Nephron (organoid): ENCODE results near the gene LRRC51.

Experiments used
- H3K27ac Mint-ChIP-seq, 3 experiments: 2 replicates each; pipeline ENCODE4 v1.8.0; 2020; ENCODE audit warnings: mixed read lengths in 3 of 3, mild to moderate bottlenecking in 2 of 3, moderate library complexity in 1 of 3
- H3K27me3 Mint-ChIP-seq: 2 replicates; pipeline ENCODE4 v1.8.0; 2021; ENCODE audit warnings: low read depth, mild to moderate bottlenecking, moderate library complexity, mixed read lengths
- H3K36me3 Mint-ChIP-seq: 2 replicates; pipeline ENCODE4 v1.8.0; 2020; ENCODE audit warnings: low read depth, mixed read lengths
- H3K4me1 Mint-ChIP-seq: 2 replicates; pipeline ENCODE4 v1.8.0; 2020; ENCODE audit warnings: mixed read lengths
- H3K4me3 Mint-ChIP-seq, 3 experiments: 2 replicates each; pipeline ENCODE4 v1.8.0; 2020; ENCODE audit warnings: mild to moderate bottlenecking in 3 of 3, mixed read lengths in 3 of 3, moderate library complexity in 2 of 3
- H3K9me3 Mint-ChIP-seq: 2 replicates; pipeline ENCODE4 v1.8.0; 2020; ENCODE audit warnings: mixed read lengths
- TF ChIP-seq, protein P1 (sequence below), 3 experiments: fragments of 200-600 bp; sonication (generic); IDR thresholded peaks; one replicate each; pipeline ENCODE4 v1.5.0; 2021; ENCODE audit warnings: antibody characterized with exemption in 3 of 3; ENCODE audit not compliant: unreplicated experiment in 3 of 3

LRRC51 gene

DNA sequence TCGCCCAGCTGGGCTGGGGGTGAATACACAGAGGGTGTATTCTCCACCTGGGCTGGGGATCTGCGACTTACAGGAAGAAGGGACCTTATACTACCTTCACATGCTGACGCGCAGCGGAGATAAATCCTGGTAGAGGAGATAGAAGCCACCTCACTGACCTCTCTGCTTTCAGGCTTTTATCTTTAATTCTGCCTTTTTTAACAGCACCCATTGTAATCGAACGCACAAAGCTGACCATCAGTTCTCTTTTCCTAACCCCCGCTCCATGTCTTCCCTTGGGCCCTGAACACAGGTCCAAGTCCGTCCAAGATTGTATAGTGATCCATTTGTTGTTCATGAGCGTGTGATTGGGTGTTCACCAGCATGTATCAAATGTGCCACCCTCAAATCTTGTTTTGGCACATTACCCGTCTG, 23.1 kb downstream of the LRRC51 start:
- Mint-ChIP-seq H3K27me3 (no peaks in the 10 kb centered on the region), H3K9me3 (no peaks in the 10 kb centered on the region), H3K36me3 (peaks cover 12% of the 10 kb centered on the region), H3K27ac (peak overlapping the region; percentile 99 to 100 (median 99)), H3K4me1 (peaks cover 36% of the 10 kb centered on the region), H3K4me3 (peak overlapping the region; percentile 88 to 95 (median 95))
- TF ChIP-seq, protein P1, sequence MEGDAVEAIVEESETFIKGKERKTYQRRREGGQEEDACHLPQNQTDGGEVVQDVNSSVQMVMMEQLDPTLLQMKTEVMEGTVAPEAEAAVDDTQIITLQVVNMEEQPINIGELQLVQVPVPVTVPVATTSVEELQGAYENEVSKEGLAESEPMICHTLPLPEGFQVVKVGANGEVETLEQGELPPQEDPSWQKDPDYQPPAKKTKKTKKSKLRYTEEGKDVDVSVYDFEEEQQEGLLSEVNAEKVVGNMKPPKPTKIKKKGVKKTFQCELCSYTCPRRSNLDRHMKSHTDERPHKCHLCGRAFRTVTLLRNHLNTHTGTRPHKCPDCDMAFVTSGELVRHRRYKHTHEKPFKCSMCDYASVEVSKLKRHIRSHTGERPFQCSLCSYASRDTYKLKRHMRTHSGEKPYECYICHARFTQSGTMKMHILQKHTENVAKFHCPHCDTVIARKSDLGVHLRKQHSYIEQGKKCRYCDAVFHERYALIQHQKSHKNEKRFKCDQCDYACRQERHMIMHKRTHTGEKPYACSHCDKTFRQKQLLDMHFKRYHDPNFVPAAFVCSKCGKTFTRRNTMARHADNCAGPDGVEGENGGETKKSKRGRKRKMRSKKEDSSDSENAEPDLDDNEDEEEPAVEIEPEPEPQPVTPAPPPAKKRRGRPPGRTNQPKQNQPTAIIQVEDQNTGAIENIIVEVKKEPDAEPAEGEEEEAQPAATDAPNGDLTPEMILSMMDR (IDR thresholded peaks at IDR 0.05; ENCODE audit: unreplicated experiment in 3 of 3), result peak in 2 of 3 experiments; percentile 1 to 27

GRCh38 chr11:72105888-72106287, 25.2 kb downstream of the LRRC51 start, which contains the start of gene TOMT:
TSS of gene TOMT (plus strand) at chr11:72105924. CDS start at chr11:72105952, 28 bp downstream.
- peaks cover 31% of the 10 kb centered on the region for H3K4me1 Mint-ChIP-seq
- no peaks in the 10 kb centered on the region for H3K9me3 Mint-ChIP-seq
- peak within 1 kb of the TSS in 2 of 3 experiments; percentile 5 to 26 for H3K4me3 Mint-ChIP-seq
- no peaks in the 10 kb centered on the region for H3K27me3 Mint-ChIP-seq
- peak within 1 kb of the TSS in 1 of 3 experiments; percentile 99 for H3K27ac Mint-ChIP-seq
- H3K36me3 Mint-ChIP-seq, result peaks cover 4% of the 10 kb centered on the region
- TF ChIP-seq, protein P1 (IDR thresholded peaks at IDR 0.05; ENCODE audit: unreplicated experiment in 3 of 3), result no peak

DNA sequence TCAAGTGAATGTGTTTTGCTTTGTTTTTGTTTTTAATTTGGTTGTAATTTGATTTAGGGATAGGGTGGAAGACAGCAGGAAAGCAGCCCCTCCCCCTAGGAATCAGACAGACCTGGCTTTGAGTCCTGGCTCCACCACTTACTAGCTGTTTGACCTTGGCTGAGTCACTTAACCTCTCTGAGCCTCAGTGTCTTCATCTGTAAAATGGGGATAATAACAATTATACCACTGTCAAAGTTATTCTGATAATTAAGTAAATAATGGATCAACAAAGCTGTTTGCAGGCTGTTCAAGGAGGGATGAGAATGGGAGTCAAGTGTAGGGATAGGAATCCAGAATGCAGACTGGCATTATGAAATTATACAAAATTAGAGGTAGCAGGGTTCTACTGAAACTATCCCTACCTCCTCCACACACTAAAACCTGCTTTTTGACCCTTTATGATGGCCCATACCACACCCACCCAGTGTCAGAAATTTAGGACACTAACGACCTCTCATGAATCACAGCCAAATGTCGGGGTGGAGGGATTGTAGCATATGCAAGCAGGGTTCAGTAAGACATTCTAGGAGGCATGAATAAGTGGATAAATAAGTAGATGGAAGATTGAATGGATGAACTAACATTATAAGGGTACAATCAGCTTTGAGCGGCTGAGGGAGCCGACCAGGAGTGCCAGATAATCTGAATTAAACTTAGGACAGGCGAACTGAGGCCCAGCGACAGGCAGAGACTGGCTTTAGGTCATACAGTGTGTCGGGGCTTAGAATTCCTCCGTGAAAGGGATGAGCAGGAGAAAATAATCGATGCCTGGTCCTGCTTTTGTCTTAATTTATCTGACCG, 30.9 kb downstream of the LRRC51 start:
- Mint-ChIP-seq H3K36me3 (peaks cover 3% of the 10 kb centered on the region), H3K27me3 (peaks cover 2% of the 10 kb centered on the region), H3K27ac (peak overlapping the region; percentile 99 to 100 (median 100)), H3K4me1 (peaks cover 15% of the 10 kb centered on the region), H3K9me3 (no peaks in the 10 kb centered on the region), H3K4me3 (peak overlapping the region; percentile 89 to 90 (median 89))
- TF ChIP-seq, protein P1 (IDR thresholded peaks at IDR 0.05; ENCODE audit: unreplicated experiment in 3 of 3), result no peak

- Mint-ChIP-seq H3K9me3 (no peaks in the 10 kb centered on the region), H3K27me3 (peaks cover 5% of the 10 kb centered on the region), H3K4me1 (peaks cover 15% of the 10 kb centered on the region), H3K36me3 (peaks cover 3% of the 10 kb centered on the region), H3K27ac (peak within 1 kb of the TSS; percentile 99 to 100 (median 100)), H3K4me3 (peak within 1 kb of the TSS; percentile 89 to 90 (median 89))
- TF ChIP-seq, protein P1 (IDR thresholded peaks at IDR 0.05; ENCODE audit: unreplicated experiment in 3 of 3), result no peak
Observed at GRCh38 chr11:72112143-72112977, 31.7 kb downstream of the LRRC51 start, which contains the start of gene ANAPC15. TSS of gene ANAPC15 (minus strand) at chr11:72112695. CDS start at chr11:72111276, 1,419 bp downstream.

DNA sequence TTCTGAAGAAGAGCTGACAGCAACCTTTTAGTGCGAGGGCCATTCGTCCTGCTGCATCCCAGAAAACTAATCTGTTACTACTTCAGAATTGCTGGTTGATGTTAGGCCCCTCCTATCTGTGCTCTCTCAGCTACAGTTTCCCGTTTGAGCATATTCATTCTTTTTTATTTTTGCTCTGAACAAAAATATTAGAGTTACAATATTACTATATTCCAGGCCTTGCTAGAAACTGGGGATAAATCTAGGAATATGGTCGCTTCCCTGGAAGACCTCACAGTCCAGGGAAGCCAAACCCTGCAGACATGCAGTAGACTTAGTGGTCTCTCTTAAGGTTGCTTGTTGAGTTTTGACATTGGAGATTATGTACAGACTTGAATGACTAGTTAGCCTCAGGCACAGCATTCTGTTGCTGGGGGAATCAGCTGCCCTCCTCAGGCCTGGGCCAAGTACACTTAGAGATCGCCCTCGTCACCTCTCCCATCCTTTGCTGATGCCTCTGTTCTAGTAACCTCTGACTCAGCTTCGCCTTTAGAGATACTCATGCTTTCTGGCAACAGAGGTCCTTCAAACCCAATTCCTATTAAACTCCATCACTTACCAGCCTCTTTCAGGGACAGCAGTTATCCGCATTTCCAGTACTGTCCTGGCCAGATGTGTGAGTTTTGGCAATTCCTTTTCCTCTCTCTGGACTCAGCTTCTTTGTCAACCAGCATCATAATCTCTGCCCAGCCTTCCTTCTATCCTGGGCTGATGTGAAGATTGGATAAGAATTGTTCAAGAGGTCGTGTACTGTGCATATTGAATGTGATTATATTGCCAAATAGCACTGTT, 32.5 kb downstream of the LRRC51 start:
- H3K9me3 Mint-ChIP-seq, result no peaks in the 10 kb centered on the region
- H3K27ac Mint-ChIP-seq, result peak overlapping the region; percentile 99 to 100 (median 100)
- peaks cover 3% of the 10 kb centered on the region for H3K36me3 Mint-ChIP-seq
- peaks cover 15% of the 10 kb centered on the region for H3K4me1 Mint-ChIP-seq
- peaks cover 5% of the 10 kb centered on the region for H3K27me3 Mint-ChIP-seq
- peak overlapping the region; percentile 89 to 90 (median 89) for H3K4me3 Mint-ChIP-seq
- TF ChIP-seq, protein P1 (IDR thresholded peaks at IDR 0.05; ENCODE audit: unreplicated experiment in 3 of 3), result no peak
